ENCODE data around the gene CHTF18. TPM values are rescaled to one million over a fixed set of nuclear protein-coding genes. Genes with fewer than 3 reads are reported as not detected.

The CHTF18 gene
- total RNA-seq, 1 donor from 2014 or later = 19.9 TPM

DNA sequence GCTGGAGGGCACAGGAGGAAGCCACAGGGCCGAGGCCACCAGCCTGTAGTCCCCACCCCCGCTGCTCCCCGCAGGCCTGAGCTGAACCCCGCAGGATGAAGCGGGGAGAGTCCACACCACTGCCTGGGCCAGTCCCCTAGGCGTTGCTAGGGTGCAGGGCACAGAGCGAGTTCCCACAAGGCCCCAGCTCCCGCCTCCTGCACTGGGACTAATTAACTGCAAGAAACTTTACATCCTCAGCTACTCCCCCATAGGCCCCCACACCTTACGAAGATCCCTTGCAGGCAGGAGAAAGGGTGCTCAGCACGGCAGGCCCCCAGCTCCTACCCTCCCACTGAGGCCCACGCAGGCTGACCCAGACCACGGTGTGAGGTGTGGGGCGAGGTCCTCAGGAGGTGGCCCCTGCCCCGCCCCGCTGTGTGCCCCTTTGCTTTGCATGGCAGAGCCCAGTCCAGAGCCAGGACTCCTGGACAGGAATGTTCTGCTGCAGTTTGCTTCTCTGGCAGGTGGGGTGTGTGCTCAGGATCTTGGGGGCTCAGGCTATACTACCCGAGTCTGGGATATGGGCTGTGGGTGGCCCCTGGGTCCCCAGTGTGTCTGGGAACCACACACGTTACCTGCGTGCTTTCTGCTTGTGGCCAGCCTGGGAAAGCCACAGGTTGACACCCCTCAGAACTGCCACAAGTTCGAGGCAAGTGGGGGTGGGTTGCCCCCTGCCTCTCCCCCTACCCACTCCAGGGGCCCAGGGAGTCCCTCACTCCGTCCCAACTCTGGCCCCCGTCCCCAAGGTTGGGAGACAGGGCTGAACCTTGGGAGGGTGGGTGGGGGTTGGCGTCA, 10.9 kb downstream of the CHTF18 start:
- peaks cover 14% of the 10 kb centered on the region for H3K27me3 ChIP-seq
- no peak overlapping the region for H3K27ac ChIP-seq
- no peak for DNase-seq (ENCODE audit: low spot score in 2 of 2)
- no peak overlapping the region for H3K4me3 ChIP-seq
- H3K9me3 ChIP-seq = no peaks in the 10 kb centered on the region
- intact Hi-C loops (cut with DNase I) = no loop called here
- H3K4me1 ChIP-seq = no peaks in the 10 kb centered on the region
- TF ChIP-seq, protein P1, sequence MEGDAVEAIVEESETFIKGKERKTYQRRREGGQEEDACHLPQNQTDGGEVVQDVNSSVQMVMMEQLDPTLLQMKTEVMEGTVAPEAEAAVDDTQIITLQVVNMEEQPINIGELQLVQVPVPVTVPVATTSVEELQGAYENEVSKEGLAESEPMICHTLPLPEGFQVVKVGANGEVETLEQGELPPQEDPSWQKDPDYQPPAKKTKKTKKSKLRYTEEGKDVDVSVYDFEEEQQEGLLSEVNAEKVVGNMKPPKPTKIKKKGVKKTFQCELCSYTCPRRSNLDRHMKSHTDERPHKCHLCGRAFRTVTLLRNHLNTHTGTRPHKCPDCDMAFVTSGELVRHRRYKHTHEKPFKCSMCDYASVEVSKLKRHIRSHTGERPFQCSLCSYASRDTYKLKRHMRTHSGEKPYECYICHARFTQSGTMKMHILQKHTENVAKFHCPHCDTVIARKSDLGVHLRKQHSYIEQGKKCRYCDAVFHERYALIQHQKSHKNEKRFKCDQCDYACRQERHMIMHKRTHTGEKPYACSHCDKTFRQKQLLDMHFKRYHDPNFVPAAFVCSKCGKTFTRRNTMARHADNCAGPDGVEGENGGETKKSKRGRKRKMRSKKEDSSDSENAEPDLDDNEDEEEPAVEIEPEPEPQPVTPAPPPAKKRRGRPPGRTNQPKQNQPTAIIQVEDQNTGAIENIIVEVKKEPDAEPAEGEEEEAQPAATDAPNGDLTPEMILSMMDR (IDR thresholded peaks at IDR 0.05) = no peak
- H3K36me3 ChIP-seq = no peaks in the 10 kb centered on the region

DNA sequence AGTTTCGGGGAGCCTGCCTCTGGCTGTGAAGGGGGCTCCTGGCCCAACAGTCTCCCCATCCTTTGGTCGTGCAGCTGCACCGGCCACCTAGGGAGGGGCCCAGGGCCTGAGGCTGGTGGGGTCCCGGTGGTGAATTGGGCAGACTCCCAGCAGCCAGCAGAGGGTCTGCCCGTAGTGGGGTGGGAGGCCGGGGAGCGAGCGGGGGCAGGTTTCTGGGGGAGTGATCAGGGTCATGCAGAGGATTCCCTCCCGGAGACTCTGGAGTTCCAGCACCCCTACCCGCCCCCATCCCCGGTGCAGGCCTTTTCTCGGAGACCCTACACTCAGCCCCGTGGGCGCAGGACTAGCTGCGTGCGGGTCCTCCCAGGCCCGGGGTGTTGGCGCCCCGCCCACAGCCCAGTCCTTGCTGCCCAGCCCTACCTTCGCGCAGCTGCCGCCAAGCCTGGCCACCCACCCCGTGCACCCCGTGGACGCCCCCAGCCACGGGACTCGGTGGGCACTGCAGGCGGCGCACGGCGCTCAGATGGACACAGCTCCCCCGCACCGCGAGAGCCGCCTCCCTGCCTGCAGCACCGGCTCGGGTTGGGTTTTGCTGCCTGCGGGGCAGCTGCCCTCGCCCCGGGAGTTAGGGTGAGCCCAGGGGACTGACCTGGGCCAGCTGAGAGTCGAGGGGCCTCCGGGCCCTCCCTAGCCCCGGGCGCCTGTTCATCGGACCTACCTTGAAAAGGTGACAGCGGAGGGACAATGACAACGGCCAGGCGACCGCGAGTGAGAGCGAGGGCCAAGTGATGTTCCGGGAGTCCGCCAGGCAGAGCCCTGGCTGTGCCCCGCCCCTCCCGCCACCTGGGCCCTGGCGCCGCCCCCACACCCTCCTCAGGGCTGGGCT, 11.8 kb downstream of the CHTF18 start, which contains the start of gene GNG13:
Gene GNG13 (minus strand): TSS at position 787 of the 886 bp plus-strand sequence. CDS start 1,657 bp downstream, outside the sequence.
- H3K4me3 ChIP-seq = no peak within 1 kb of the TSS
- no peak for DNase-seq (ENCODE audit: low spot score in 2 of 2)
- TF ChIP-seq, protein P1 (IDR thresholded peaks at IDR 0.05) = no peak
- H3K4me1 ChIP-seq = no peaks in the 10 kb centered on the region
- peaks cover 14% of the 10 kb centered on the region for H3K27me3 ChIP-seq
- H3K27ac ChIP-seq = no peak within 1 kb of the TSS
- H3K36me3 ChIP-seq = no peaks in the 10 kb centered on the region
- intact Hi-C loops (cut with DNase I) = no loop called here
- H3K9me3 ChIP-seq = no peaks in the 10 kb centered on the region

DNA sequence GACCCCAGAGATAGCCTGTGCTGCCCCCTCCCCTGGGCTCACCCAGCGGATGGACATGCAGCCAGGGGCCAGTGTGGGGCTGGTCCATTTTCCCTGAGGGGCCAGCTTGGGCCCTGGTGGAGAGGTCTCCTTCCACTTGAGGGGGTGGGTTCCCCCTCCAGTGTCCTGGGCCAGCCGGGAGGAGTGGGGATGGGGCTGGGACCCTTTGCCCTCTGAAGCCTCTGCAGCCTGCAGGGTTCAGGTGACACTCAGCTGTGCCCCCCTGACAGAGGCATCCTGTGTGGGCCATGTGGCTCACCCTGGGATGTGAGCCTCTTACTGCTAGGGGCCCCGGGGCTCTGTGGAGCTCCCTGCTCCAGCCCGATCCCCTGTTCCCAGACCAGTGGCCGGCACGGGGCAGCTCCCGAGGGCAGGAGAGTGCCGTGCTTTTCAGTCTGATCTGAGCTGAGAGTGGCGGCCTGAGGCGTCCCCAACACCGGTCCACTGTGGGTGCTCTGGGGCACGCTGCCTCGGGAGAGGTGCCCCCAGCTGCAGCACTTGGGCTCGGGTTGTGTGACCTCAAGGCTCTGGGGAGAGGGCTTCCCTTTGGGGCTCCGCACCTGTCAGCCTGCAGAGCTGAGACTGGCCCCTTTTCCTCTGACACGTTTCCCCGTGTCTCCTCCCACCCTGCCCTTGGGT, 12.6 kb downstream of the CHTF18 start:
- no peaks in the 10 kb centered on the region for H3K9me3 ChIP-seq
- H3K27me3 ChIP-seq = peaks cover 14% of the 10 kb centered on the region
- DNase-seq (ENCODE audit: low spot score in 2 of 2) = no peak
- TF ChIP-seq, protein P1 (IDR thresholded peaks at IDR 0.05) = no peak
- intact Hi-C loops (cut with DNase I) = no loop called here
- no peak overlapping the region for H3K4me3 ChIP-seq
- no peaks in the 10 kb centered on the region for H3K36me3 ChIP-seq
- no peak overlapping the region for H3K27ac ChIP-seq
- no peaks in the 10 kb centered on the region for H3K4me1 ChIP-seq

DNA sequence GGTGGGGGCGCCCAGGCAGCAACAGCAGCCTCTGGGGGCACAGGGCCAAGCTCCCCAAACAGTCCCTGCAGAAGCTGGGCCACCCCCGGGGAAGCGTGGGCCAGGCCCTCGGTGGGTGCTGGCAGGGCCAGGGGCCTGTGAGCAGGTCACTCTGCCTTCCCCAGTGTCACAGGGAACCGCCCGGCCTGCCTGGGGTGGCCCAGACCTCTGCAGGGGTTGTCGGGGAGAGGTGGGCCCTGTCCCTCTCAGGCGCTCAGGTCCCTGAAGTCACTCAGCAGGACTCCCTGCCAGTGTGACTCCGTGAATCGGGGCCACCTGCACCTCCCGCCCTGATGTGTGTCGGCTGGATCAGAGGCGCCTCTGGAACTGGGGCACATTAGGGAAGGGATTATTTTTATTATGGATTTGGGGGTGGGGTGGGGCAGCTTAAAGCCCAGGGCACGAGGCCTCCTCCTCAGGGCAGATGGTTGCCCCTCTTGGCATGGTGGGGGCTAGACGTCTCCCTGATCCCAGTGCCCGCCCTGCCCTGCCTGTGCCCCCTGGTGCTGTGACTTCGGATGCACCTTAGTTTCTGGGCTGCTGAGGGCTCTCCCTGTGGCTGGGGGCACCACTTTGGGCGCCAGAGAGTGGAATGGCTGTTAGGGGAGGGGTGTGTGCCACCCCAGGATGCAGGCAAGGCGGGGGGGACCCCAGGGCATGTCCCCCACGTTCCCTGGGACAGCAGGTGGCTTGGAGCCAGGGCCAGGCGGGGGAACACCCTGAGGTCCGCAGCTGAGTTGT, 13.4 kb downstream of the CHTF18 start:
- no peaks in the 10 kb centered on the region for H3K9me3 ChIP-seq
- no peak overlapping the region for H3K27ac ChIP-seq
- H3K4me1 ChIP-seq = peaks cover under 1 to 4% of the 10 kb centered on the region in 2 donors
- H3K4me3 ChIP-seq = no peak overlapping the region
- peaks cover 14% of the 10 kb centered on the region for H3K27me3 ChIP-seq
- TF ChIP-seq, protein P1 (IDR thresholded peaks at IDR 0.05) = no peak
- DNase-seq (ENCODE audit: low spot score in 2 of 2) = no peak
- H3K36me3 ChIP-seq = no peaks in the 10 kb centered on the region
- intact Hi-C loops (cut with DNase I) = no loop called here

DNA sequence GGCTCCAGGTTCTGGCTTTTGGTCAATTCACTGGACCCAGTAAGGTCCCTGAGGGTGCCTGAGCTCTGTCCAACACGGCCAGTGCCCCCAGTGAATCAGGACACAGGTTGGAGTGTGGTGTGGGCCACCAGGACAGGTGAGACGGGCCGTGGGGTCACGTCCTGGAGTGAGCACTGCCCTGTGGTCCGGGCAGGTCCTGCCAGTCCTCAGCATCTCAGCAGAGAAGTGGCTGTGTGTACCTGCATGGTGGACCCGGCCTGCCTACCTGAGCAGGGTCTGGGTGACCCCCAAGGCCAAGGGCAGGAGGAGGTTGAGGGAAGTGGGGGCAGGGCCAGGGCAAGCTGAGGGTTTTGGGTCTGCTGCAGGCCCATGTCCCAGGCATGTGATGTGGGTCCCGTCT, 14.0 kb downstream of the CHTF18 start:
- intact Hi-C loops (cut with DNase I) = no loop called here
- no peaks in the 10 kb centered on the region for H3K9me3 ChIP-seq
- TF ChIP-seq, protein P1 (IDR thresholded peaks at IDR 0.05) = no peak
- no peak overlapping the region for H3K4me3 ChIP-seq
- peaks cover 14% of the 10 kb centered on the region for H3K27me3 ChIP-seq
- H3K27ac ChIP-seq = no peak overlapping the region
- DNase-seq (ENCODE audit: low spot score in 2 of 2) = no peak
- H3K4me1 ChIP-seq = peaks cover 7 to 8% of the 10 kb centered on the region in 2 donors
- H3K36me3 ChIP-seq = no peaks in the 10 kb centered on the region
